Stimulated activated CD8-positive, alpha-beta memory T cell treated with anti-CD3 and anti-CD28 coated beads, Interleukin-7, amount 100 ng/mL, for 4 hours (primary cell): ENCODE results near the gene FKBP1B.
"Not testable (repeated sequence)": the region's sequence is repeated elsewhere in the genome, so short reads cannot be mapped to it uniquely, and the experiment has no call there.

Source experiments
- DNase-seq, 2 donors: peaks; one replicate each; pipeline ENCODE4 v3.0.0-alpha.2; 2020; ENCODE audit warnings: low read depth in 2 of 2

Gene FKBP1B

DNA sequence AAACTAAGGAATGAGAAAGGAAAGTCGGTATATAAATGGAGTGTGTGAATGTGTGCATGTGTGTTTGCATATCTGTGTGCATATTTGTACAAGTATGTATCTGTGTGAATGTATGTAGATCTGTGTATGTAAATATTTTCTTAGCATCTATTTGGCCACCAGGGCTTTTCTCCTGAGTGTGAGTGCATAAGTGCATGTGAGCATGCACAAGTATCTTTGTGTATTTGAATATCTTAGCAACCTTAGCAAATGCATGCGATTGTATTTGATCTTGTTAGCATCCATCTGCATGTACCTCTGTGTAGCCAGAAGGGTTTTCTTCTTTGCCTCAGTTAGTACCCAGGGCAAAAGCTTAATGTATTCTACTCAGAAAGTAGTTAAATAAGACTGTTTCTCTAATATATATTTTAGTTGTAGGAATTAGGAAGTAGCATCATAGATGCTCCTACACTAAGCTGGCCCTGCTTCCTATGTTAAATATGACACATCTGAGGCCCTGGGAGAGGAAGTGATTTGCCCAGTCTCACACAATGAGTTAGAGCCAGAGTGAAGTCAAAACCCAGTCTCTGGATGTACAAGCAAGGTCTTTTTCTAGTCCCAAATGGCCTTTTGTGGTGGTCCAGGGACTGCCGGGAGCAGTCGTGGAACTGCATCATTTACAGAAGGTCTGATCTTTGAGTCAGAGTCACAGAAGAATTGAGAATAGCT, 9.2 kb downstream of the FKBP1B start:
- DNase-seq: no peak

DNA sequence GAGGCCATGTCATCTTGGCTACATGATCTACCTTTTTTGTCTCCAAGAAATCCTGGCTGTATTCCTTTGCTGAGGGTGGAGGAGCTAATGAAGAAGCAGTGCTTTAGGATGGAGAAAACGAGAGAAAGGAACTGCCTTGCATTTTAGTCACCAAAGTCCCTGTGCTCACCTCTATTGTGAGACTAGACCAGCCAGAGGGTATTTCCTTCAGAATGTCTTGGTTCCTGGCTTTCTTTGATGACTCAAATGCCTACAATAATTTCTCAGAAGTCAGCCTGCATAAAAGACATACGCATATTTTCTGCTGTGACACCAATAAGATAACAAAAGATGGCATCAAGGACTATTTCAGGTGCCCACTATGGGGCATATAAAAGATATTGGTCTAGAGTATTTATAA, 15.8 kb downstream of the FKBP1B start:
- DNase-seq: no peak

DNA sequence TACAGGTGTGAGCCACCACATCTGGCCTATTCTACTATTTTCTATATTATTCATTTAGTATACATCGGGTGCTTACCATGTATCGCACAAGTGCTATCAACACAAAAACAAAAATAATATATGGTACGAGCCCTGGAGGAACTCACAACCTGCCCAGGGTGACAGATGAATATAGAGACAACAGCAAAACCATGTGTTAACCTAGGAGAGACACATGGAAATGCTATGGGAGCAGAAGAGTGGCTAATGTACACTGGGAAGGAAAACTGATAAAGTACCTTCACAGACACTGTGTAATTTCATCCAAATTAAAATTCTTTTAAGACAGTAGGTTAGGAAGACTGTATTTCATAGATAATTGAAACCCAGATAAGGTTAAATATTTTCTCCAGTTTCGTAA, 22.7 kb downstream of the FKBP1B start:
- no peak for DNase-seq

DNA sequence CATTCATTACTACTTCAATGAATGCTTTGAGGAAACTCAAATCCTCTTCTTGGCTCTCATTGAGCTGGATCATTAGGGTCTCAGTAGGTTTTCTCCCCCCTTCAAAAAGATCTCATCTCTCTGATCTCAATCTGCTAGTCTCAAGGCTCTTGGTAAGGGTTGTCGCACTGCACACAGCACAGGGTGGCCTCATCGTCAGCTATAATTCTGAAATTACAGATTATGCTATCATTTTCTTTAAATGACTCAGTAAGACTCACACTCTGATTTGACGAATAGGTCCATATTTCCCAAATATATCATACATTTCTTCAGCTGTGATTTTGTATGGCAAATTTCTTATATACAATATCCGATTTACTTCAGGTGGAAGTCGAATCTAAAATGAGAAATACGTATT, 24.3 kb downstream of the FKBP1B start:
- DNase-seq: no peak

DNA sequence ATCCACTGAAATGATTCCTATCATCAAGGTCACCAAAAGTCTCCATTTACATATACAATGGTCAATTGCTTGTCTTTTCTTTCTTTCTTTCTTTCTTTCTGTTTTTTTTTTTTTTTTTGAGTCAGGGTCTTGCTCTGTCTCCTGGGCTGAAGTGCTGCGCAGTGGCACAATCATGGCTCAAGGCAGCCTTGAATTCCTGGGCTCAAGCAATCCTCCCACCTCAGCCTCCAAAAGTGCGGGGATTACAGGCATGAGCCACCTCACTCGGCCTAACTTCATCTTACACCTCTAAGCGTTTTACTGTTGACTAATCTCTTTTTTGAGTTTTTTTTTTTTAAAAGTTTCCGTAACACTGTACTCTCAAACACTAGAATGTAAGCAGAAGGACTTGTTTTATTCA, 25.7 kb downstream of the FKBP1B start:
- no peak for DNase-seq

DNA sequence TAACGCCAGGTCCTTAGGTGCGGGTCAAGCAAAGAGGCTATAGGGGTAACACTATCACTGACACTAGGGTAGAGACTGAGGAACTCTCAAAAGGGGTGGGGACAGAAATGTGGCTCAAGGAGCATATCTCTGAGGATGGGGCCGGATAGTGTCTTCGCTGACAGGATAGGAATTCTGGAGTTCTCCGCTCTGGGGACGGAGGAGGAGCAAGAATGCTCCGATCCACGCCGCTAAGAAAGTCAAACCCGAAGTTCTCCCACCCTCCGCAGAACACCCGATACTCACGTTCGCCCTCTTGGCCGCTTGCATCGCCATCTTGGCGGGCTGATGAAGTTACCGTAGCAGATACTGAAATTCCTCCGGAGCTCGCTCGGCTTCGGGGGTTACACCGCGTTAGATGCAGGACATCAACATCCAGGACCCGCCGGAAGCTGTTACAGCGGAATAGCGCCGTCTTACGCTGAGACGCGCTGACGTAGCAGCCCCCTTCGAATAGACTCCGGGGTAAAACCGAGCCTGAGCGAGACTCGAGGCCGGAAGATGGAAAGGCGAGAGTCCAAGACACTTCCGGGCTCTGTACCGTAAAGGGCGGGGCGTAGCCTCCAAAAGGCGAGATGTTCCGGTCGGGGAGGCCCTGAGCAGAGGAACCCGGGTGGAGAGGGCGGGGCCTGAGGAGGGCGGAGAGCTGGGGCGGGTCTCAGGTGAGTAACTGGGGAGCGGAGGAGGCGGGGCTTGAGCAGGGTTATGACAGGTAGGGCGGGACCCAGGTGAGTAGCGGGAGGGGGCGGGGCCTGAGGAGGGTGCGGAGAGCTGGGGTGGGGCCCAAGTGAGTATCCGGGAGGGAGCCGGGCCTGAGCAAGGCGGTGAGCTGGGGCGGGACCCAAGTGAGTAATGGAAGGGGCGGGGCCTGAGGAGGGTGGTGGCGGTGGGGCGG, 26.6 kb downstream of the FKBP1B start, which contains the start of gene SF3B6:
Gene SF3B6, minus strand, starts transcription at position 412 of the 934 bp plus-strand sequence. Its CDS starts 97 bp downstream, at position 315.
- DNase-seq: peak; percentile 99 to 100

DNA sequence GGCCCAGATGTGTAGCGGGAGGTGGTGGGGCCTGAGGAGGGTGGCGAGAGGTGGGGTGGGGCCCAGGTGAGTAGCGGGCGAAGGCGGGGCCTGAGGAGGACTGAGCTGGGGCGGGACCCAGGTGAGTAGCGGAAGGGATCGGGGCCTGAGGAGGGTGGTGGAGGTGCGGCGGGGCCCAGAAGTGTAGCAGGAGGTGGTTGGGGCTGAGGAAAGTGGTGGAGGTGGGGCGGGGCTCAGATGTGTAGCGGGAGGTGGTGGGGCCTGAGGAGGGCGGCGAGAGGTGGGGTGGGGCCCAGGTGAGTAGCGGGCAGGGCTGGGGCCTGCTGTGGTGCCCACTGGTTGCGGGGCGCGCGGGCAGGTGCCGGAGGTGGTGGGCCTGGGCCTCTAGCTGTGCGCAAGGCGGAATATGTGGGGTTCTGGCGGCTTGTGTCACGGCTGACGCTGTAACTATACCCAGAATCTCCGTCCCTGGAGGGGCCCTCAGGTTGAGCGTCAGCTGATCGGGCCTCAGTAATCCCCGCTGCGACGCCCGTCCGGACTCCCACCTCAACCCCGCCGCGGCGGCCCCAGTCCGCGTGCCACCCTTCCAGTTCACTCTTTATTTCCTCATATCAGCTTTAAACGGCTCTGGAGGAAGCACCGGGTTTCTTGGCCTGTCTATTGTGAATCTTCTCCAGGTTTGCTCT, 27.5 kb downstream of the FKBP1B start:
- DNase-seq: no peak

DNA sequence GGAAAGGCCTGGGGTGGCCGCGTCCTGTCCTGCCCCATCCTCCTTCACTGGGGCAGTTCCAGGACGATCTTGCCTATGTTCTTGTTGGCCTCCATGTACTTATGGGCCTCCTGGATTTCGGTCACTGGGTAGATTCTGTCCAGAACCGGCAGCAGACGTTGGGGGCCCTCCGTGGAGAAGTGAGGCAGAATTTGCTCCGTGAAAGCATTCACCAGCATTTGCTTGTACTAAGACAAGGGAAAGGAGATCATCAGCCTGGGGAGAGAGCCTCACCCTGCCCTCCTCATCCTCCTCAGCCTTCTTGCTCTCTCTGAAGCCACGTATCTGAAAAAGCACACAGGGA, 28.0 kb downstream of the FKBP1B start:
- no peak for DNase-seq

DNA sequence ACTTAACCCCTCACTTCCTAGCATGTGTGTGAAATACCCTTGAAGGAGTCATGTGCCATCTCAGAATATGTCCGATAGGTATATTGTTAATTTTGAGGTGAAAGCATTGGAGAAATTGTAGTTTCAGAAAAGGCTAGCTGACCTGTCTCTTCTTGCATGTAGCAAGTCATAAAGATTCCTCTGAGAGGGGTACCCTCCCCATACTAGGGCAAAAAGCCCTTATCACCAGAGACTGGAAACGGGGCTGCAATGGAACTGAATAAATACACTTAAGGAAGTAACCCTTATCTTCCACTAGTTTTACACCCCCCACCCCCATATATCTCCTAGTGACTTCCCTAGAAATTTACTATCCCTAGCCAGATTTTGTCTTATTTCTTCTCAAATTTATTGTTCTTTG, 28.3 kb downstream of the FKBP1B start:
- DNase-seq: no peak

DNA sequence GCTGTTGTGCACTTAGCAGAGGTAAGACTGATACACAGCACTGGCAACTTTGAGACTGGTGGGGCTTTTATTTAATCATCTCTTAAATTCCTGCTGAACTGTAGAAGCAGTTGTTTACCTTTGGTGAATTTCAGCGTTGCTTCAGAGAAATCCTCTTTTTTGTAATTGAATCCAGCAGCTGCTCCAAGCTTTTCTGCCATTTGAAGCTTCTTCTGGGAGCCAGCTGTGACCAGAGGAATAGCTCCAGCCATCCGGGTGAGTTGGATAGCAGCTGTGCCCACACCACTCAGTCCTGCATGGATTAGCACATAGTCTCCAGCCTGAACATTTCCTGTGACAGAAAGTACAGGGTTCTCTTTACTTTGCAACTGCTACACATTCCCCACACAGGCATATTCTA, 31.2 kb downstream of the FKBP1B start:
- DNase-seq: no peak

DNA sequence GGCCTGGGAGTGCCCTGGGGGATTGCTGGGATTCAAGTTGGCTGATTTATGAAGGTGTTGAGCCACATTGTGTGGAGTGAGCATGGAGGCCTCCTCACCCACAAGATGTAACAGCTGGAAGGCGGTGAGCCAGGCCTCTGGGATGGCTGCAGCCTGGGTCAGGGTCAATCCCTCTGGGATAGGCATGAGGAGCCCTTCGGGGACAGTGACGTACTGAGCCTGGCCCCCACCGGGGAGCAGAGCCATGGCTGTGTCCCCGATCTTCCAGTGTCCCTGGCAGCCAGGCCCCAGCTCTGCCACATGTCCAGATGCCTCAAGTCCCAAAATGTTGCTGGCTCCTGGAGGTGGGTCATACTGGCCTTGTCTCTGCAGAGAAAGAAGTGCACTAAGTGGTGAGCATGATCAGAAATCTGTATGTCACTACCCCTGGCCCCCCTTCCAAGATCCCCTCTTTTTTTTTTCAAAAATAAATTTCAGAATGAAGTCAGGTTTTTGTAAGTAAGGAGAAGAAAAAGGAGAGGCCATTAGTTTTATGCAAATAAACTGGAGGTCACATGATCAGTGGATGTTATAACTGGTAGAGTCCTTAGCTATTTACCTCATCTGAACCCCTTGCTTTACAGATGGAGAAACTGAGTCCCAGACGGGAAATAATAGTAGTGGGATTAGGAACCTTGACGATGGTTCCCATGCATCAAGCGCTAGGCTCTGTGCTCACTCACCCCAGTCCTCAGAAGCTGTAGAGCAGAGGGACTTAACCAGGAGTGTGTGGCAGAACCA, 33.4 kb downstream of the FKBP1B start:
- DNase-seq: no peak

DNA sequence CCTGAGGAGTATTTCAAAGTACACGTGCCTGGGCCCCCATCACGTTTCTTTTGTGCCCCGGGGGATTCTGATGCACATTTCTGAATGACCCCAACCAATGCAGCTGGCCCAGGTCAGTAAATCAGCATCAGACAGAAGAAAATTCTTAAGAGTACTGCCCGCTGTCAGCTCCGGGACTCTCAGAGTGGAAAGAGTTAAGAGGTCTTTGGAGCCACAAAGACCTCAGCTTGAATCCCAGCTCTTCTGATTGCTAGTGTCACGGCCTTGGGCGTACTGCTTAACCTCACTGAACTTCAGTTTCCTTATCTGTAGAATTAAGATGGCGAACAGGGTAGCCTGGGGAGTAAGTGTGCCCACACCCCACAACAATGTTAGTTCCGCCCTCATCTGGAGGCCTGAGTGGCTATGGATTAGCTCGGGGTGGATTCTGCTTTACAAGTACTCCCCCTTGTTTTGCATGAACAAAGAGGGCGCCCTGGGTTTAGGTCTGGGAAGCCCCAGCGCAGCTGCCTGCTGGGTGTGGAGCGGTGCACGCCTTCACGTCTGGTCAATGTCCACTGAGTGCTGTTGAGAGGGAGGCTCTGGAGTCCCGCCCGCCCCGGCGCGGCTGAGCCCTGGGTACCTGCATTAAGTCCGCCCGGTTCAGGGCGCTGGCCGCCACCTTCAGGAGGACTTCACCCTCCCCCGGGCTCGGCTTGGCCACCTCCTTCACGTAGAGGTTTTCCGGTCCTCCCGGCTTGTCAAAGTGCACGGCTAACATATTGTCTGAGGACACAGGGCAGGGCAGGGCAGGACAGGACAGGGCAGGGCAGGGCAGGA, 34.2 kb downstream of the FKBP1B start:
- no peak for DNase-seq

DNA sequence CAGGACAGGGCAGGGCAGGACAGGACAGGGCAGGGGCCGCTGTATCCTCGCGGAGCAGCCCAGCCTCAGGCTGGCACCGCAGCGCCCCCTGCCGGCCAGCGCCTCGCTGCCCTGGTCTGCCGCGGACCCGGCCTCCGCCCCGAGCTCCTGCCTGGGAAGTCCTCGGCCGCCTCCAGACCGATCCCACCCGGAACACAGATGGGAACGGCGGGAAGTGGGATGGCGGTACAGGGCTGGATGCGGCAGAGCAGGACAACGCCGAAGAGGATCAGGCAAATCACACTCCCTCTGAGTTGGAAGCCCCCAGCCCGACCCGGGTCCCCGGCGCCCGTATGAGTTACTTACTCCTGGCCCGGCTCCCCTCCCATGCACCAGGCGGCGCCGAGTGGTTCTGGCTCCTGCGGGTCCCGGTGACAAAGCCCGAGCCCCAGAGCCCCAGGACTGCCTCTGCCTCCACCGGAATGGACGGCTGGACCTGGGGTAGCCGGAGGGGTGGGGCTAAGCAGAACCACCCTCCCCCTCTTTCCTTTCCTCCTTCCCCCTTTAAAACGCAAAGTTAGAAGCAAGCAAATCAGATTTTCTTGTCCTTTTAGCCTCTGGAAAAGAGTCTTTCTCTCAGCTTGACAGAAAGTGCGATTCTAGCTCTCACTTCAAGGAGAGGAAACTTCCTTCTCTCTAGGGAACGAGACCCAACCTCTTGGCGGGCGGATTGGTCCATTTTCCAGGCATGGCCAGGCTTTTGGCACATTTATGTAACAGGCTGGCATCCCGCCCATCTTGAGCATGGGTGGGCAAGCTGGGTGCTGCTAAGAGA, 35.1 kb downstream of the FKBP1B start, which contains the start of gene TP53I3:
Gene TP53I3, minus strand, starts transcription at position 449 of the 814 bp plus-strand sequence. CDS start 508 bp downstream, outside the sequence.
- DNase-seq: peak in 1 of 2 donors; percentile 70

DNA sequence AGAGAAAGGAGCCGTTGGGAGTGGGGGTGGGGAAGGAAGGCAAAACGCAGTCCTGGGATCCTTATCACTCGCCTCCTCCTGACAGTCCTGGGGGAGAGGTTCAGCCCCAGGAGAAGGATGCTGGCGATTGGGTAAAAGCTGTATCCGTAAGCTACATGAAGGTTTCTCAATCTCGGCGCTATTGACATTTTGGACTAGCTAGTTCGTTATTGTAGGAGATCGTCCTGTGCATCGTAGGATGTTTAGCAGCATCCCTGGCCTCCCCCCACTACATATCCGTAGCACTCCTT, 35.6 kb downstream of the FKBP1B start:
- DNase-seq: no peak

DNA sequence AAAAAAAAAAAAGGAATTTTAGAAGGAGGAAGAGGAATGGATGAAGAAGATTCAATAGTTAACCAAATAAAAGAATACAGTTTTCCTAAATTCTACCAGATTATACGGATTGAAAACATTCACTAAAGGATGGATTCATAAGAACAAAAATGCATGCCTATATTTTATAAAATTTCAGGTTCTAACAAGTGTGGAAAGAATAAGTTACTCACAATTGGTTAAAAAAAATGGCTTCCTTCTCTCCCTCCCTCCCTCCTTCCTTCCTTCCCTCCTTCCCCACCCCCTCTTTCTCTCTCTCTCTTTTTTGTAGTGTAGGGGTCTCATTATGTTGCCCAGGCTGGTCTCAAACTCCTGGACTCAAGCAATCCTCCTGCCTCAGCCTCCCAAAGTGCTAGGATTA, 36.7 kb downstream of the FKBP1B start:
- no peak for DNase-seq

DNA sequence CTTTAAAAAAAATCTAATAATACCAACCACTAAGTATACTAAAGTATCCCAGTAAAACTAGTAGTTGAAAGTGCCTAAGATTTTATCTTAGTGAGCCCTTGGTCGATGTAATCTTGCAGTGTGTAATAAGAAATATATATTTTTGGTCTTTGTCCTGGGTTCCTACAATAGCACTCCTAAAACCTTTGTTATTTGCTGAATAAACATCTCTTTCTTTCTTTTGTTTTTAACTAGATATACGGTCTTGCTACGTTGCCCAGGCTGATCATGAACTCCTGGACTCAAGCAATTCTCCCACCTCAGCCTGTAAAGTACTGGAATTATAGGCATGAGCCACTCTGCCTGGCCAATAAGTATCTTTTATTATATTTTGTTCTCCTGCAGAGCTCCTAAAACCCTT, 37.5 kb downstream of the FKBP1B start:
- no peak for DNase-seq

DNA sequence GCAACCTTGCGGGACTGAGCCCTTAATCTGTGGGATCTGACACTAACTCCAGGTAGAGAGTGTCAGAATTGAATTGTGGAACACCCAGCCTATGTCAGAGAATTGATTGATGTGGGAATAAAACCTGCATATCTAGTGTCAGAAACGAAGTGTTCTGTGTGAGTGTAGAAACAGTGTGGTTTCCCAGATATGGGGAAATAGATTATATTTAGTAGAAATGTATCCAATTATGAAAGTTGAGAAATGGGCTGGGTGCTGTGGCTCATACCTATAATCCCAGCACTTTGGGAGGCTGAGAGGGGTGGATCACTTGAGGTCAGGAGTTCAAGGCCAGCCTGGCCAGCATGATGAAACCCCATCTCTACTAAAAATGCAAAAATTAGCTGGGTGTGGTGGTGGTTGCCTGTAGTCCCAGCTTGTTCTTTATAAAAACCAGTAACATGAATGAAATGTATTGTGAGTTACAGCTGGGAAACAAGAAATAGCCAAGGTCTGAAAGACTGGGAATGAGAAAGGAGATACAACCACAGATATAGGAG, 39.3 kb downstream of the FKBP1B start:
- no peak for DNase-seq

DNA sequence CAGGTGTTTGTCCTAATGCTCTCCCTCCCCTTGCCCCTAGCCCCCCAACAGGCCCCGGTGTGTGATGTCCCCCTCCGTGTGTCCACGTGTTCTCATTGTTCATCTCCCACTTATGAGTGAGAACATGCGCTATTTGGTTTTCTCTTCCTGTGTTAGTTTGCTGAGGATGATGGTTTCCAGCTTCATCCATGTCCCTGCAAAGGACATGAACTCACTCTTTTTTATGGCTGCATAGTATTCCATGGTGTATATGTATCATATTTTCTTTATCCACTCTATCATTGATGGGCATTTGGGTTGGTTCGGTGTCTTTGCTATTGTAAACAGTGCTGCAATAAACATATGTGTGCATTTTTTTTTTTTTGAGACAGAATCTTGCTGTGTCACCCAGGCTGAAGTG, 43.7 kb downstream of the FKBP1B start:
- not testable (repeated sequence) for DNase-seq

DNA sequence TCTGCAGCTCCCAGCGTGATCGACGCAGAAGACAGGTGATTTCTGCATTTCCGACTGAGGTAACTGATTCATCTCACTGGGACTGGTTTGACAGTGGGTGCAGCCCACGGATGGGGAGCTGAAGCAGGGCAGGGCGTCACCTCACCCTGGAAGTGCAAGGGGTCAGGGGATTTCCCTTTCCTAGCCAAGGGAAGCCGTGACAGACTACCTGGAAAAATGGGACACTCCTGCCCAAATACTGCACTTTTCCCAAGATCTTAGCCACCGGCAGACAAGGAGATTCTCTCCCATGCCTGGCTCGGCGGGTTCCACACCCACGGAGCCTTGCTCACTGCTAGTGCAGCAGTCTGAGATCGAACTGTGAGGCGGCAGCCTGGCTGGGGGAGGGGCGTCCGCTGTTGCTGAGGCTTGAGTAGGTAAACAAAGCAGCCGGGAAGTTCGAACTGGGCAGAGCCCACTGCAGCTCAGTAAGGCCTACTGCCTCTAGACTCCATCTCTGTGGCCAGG, 45.7 kb downstream of the FKBP1B start:
- DNase-seq: not testable (repeated sequence)
